ENCODE data around the gene PTPRU.

- TF ChIP-seq CTCF (IDR thresholded peaks at IDR 0.05 in 2 of 3, conservative IDR thresholded peaks at IDR 0.05 in 1 of 3; ENCODE audit: borderline replicate concordance in 1 of 3, insufficient read depth in 1 of 3, low read depth in 2 of 3, low read length in 2 of 3) (no peak), POLR2A (IDR thresholded peaks at IDR 0.05; ENCODE audit: borderline replicate concordance, extremely low read depth, insufficient read depth, insufficient read length) (no peak)
These were observed 18.1 kb upstream of the PTPRU start for GRCh38 chr1:29218223-29218622.
